Ishikawa (cell line): ENCODE measurements around the gene CARD9.

Source experiments
- CEBPB ChIP-seq: IDR thresholded peaks from 2 replicates; pipeline ENCODE4 v1.6.1; 2012
- CREB1 ChIP-seq: IDR thresholded peaks from 2 replicates; pipeline ENCODE4 v1.6.1; 2012; ENCODE audit warnings: low read depth
- EGR1 ChIP-seq: IDR thresholded peaks from 2 replicates; pipeline ENCODE4 v1.6.1; 2012
- EP300 ChIP-seq: IDR thresholded peaks from 2 replicates; pipeline ENCODE4 v1.6.1; 2012; ENCODE audit warnings: borderline replicate concordance
- FOXM1 ChIP-seq: IDR thresholded peaks from 2 replicates; pipeline ENCODE4 v1.6.1; 2012; ENCODE audit warnings: low read depth, borderline replicate concordance
- MAX ChIP-seq: IDR thresholded peaks from 2 replicates; pipeline ENCODE4 v1.6.1; 2012
- NFIC ChIP-seq: IDR thresholded peaks from 2 replicates; pipeline ENCODE4 v1.6.1; 2012
- RAD21 ChIP-seq: IDR thresholded peaks from 2 replicates; pipeline ENCODE4 v1.6.1; 2012; ENCODE audit warnings: low read depth
- REST ChIP-seq: IDR thresholded peaks from 2 replicates; pipeline ENCODE4 v1.6.1; 2012; ENCODE audit warnings: low read depth, mild to moderate bottlenecking
- TAF1 ChIP-seq: IDR thresholded peaks from 2 replicates; pipeline ENCODE4 v1.6.1; 2012; ENCODE audit warnings: low read depth, mild to moderate bottlenecking
- TCF12 ChIP-seq: IDR thresholded peaks from 2 replicates; pipeline ENCODE4 v1.6.1; 2012; ENCODE audit warnings: low read depth
- TEAD4 ChIP-seq: IDR thresholded peaks from 2 replicates; pipeline ENCODE4 v1.6.1; 2012
- USF1 ChIP-seq: IDR thresholded peaks from 2 replicates; pipeline ENCODE4 v1.6.1; 2012
- YY1 ChIP-seq: IDR thresholded peaks from 2 replicates; pipeline ENCODE4 v1.6.1; 2012; ENCODE audit warnings: low read depth
- ZBTB7A ChIP-seq: IDR thresholded peaks from 2 replicates; pipeline ENCODE4 v1.6.1; 2012; ENCODE audit warnings: low read depth

The CARD9 gene

GRCh38 chr9:136330406-136330990 is 43.0 kb downstream of the CARD9 start:
- TF ChIP-seq REST (no peak), USF1 (no peak), MAX (no peak)

GRCh38 chr9:136329636-136330405 is 43.6 kb downstream of the CARD9 start:
- TF ChIP-seq REST (no peak), RAD21 (no peak), TCF12 (no peak), ZBTB7A (no peak), NFIC (no peak), EGR1 (no peak), CREB1 (no peak), EP300 (no peak), TAF1 (no peak), USF1 (no peak), YY1 (no peak), MAX (no peak), TEAD4 (no peak), FOXM1 (no peak), CEBPB (no peak)

- TF ChIP-seq YY1 = no peak
- TF ChIP-seq EGR1 = no peak
- no peak for TF ChIP-seq FOXM1
- TF ChIP-seq MAX = no peak
- no peak for TF ChIP-seq NFIC
- TF ChIP-seq ZBTB7A = no peak
- TF ChIP-seq CREB1 = no peak
- no peak for TF ChIP-seq TEAD4
- TF ChIP-seq USF1 = no peak
- TF ChIP-seq EP300 = no peak
- TF ChIP-seq RAD21 = no peak
- no peak for TF ChIP-seq REST
Measured at GRCh38 chr9:136329211-136329627, 44.2 kb downstream of the CARD9 start.

- TF ChIP-seq TEAD4 (no peak), EGR1 (no peak)
Measured at GRCh38 chr9:136328622-136329041, 44.8 kb downstream of the CARD9 start.
